ENCODE measurements around the gene UNC5B. TPM values are rescaled to one million over a fixed set of nuclear protein-coding genes. Genes with fewer than 3 reads are reported as not detected.

UNC5B gene
- total RNA-seq, 1 donor from 2014 or later, result not detected

DNA sequence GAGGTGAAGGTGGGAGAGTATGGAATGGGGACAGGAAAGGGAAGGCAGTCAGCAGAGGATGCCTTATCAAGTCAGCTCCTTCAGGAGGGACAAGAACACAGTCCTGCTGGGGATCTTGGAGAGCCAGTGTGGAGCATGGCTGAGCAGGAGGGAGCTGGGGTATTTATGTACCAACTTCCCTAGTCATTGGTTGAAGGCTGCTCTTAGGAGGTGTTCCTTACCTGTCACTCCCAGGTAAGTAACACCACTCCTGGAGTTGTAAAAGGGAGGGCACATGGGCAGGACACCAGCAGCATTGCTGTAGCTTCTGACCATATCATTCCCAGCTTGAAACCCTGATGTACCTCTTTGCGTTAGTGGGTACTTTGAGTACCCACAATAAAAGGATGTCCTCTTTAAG is 136.5 kb downstream of the UNC5B start:
- H3K9me3 Mint-ChIP-seq, result no peaks in the 10 kb centered on the region
- H3K36me3 Mint-ChIP-seq (ENCODE audit: low read depth), result peaks cover 7% of the 10 kb centered on the region
- DNase-seq (no peak), ATAC-seq (ENCODE audit: low read depth) (no peak)
- intact Hi-C loops (cut with micrococcal nuclease), result no loop called here
- POLR2A ChIA-PET, result no interaction called here
- H3K4me1 Mint-ChIP-seq, result no peaks in the 10 kb centered on the region
- no peak overlapping the region for H3K4me3 Mint-ChIP-seq
- no peaks in the 10 kb centered on the region for H3K27me3 Mint-ChIP-seq
- CTCF ChIA-PET, result no interaction called here
- TF ChIP-seq, protein P1, sequence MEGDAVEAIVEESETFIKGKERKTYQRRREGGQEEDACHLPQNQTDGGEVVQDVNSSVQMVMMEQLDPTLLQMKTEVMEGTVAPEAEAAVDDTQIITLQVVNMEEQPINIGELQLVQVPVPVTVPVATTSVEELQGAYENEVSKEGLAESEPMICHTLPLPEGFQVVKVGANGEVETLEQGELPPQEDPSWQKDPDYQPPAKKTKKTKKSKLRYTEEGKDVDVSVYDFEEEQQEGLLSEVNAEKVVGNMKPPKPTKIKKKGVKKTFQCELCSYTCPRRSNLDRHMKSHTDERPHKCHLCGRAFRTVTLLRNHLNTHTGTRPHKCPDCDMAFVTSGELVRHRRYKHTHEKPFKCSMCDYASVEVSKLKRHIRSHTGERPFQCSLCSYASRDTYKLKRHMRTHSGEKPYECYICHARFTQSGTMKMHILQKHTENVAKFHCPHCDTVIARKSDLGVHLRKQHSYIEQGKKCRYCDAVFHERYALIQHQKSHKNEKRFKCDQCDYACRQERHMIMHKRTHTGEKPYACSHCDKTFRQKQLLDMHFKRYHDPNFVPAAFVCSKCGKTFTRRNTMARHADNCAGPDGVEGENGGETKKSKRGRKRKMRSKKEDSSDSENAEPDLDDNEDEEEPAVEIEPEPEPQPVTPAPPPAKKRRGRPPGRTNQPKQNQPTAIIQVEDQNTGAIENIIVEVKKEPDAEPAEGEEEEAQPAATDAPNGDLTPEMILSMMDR (IDR thresholded peaks at IDR 0.05), result no peak
- no peak overlapping the region for H3K27ac Mint-ChIP-seq

DNA sequence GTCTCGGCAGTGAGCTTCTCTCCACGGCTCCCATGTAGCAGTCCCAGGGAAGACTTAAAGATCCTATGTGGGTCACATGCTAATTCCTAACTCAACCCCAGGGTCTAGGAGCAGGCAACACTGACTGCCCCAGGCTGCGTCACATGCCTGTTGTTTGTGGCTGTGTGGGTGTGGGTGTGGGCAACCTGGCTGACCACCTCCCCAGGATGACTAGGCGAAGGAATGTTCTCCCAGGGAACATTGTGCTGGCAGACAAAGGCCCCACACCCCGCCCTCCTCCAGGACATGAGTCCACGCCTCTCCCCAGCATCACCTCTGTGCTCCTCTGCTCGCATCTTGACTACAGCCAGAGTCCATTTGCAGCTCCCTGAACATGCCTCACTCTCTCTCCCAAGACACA is 137.0 kb downstream of the UNC5B start:
- TF ChIP-seq, protein P1 (IDR thresholded peaks at IDR 0.05), result no peak
- ChIA-PET POLR2A (no interaction called here), CTCF (no interaction called here)
- no peaks in the 10 kb centered on the region for H3K9me3 Mint-ChIP-seq
- H3K27me3 Mint-ChIP-seq, result no peaks in the 10 kb centered on the region
- ATAC-seq (ENCODE audit: low read depth), result no peak
- DNase-seq, result no peak
- H3K36me3 Mint-ChIP-seq (ENCODE audit: low read depth), result peaks cover 7% of the 10 kb centered on the region
- H3K4me3 Mint-ChIP-seq, result no peak overlapping the region
- no peaks in the 10 kb centered on the region for H3K4me1 Mint-ChIP-seq
- intact Hi-C loops (cut with micrococcal nuclease), result no loop called here
- H3K27ac Mint-ChIP-seq, result no peak overlapping the region

DNA sequence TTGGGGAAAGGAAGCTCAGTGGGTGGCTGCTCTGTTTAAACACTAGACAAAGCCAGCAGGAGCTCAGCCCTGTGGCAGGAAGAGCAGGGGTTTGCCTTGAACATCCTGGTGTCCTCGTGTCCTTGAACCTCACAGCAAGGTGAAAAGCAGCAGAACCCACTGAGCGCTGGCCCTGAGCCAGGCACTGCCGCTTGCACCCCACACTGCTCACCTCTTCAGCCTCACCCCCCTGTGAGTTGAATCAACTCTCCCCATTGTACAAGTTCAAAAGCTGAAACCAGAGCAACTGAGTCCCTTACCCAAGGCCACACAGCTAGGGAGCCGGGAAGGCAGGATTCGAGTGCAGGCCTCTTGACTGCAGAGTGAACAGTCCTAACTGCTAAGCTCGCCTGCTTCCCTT is 138.7 kb downstream of the UNC5B start:
- CTCF ChIA-PET, result interaction anchor here (1.2 kb wide), 1 partner anchor 9 kb away, joined by 3 read pairs; no protein-coding TSS in a partner anchor
- POLR2A ChIA-PET, result interaction anchor here (1.1 to 1.6 kb wide), 2 partner anchors 22 to 33 kb away, joined by 3 to 4 read pairs; no protein-coding TSS in a partner anchor
- DNase-seq (no peak), ATAC-seq (ENCODE audit: low read depth) (no peak)
- Mint-ChIP-seq H3K4me3 (no peak overlapping the region), H3K36me3 (ENCODE audit: low read depth) (peaks cover 8% of the 10 kb centered on the region), H3K9me3 (no peaks in the 10 kb centered on the region), H3K4me1 (no peaks in the 10 kb centered on the region), H3K27me3 (no peaks in the 10 kb centered on the region), H3K27ac (no peak overlapping the region)
- TF ChIP-seq, protein P1 (IDR thresholded peaks at IDR 0.05), result no peak
- intact Hi-C loops (cut with micrococcal nuclease), result no loop called here

DNA sequence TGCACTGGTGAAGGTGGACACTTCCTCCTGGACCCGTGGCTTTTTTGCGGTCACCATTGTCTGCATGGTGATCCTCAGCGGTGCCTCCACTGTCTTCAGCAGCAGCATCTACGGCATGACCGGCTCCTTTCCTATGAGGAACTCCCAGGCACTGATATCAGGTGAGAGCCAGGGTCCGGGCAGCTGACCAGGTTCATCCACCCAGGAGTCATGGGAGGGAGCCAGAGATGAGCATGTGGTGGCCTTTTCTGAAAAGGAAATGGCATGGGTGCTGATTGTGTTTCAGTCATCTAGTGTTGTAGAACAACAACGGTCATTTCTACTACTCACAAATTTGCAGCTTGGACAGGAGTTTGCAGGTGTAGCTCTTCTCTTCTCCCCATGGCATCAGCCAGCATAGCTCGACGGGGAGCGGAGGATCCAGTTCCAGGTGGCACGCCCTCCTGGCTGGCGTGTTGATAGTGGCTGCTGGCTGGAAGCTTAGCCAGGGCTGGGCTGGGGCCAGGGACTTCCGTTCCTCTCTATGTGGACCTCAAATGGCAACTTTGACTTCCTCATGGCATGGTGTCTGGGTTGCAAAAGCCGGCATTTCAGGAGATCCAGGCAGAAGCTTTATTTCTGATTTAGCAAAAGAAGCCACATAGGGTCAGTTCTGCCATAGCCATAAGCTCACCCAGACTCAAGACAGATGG is 139.4 kb downstream of the UNC5B start:
- no peaks in the 10 kb centered on the region for H3K27me3 Mint-ChIP-seq
- no peaks in the 10 kb centered on the region for H3K9me3 Mint-ChIP-seq
- CTCF ChIA-PET, result no interaction called here
- no peak for ATAC-seq (ENCODE audit: low read depth)
- POLR2A ChIA-PET, result interaction anchor here (1.1 to 1.6 kb wide), 2 partner anchors 21 to 33 kb away, joined by 3 to 4 read pairs; no protein-coding TSS in a partner anchor
- peaks cover 11% of the 10 kb centered on the region for H3K36me3 Mint-ChIP-seq (ENCODE audit: low read depth)
- DNase-seq, result no peak
- no peak overlapping the region for H3K27ac Mint-ChIP-seq
- intact Hi-C loops (cut with micrococcal nuclease), result no loop called here
- no peak overlapping the region for H3K4me3 Mint-ChIP-seq
- TF ChIP-seq, protein P1 (IDR thresholded peaks at IDR 0.05), result no peak
- H3K4me1 Mint-ChIP-seq, result no peaks in the 10 kb centered on the region

Other genes starting within 250 kb of the UNC5B start
- 3.1 and 4.3 TPM in 2 replicates for gene SLC29A3, start 106.7 kb downstream of the UNC5B start, total RNA-seq
- 0.17 and 0.29 TPM in 2 replicates for gene CDH23, start 184.3 kb downstream of the UNC5B start, total RNA-seq

All from activated B cell treated with CpG ODN at 0.5 μM for 24 hours (primary cell).